ENCODE results near the gene THSD4.

Gene THSD4

DNA sequence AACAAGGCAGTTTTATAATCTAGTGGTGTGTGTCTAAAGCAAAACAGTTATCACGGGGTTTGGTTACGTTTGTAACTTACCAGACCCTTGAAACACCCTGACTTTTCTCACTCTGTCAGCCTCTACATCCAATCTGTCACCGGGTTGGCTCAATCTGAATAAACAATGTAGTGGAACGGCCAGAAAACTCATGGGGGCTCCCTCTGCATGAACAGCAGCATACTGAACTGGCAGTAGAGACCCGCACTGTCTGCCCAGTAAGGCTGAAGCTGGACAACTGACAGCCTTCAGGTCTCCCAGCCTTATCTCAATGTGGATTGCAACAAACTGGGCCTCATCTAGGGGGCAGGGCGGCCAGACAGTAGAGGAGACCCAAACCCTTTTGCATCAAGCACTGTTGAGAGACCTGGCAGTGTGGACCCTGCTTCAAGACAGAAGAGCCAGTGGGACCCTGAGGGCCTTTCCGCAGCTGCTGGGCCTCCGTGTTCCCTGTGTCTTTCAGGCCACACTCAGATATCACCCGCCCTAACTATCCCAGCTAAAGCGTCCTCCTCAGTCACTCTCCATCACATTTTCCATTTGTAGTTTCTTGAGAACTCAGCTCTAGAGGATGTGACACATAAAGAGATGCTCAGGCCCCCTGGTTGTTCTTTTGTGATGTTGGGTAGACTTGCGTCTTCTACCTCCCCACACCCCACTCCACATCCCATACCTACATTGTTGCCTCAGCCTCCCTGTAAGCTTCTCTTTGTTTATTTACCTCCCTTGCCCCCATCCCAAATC is 513.9 kb downstream of the THSD4 start:
- no peak for DNase-seq (ENCODE audit: low read depth)

DNA sequence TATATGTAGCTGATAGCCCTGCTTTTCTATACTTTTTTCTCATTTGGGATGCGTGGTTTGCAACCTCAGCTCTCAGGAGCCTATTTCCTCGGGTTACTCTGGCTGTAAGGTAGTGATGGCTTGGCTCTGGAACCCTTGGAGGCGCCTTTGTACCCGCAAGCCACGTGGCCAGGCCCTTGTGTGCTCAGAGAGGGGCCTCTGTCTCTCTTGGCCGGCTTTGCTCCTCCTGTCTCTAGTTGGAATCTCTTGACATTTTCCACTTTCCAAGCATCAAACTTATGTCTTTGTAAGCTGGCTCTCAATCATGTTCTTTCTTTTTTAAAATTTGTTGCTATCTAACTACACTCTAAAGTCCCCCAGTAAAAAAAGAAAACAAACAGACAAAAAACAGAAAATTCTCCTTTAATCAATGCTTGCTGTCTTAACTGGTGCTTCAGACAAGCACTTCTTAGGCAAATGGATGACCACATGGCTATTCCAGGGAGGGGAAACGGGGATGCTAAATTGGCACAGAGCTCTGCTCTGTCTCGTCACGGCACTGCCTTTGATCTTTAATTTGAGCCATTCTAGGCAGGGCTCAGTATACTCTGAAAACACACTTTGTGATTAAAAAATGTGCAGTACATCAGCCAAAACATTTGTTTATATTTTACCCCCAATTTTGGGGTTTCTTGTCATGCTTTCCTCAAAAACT is 514.7 kb downstream of the THSD4 start:
- no peak for DNase-seq (ENCODE audit: low read depth)

DNA sequence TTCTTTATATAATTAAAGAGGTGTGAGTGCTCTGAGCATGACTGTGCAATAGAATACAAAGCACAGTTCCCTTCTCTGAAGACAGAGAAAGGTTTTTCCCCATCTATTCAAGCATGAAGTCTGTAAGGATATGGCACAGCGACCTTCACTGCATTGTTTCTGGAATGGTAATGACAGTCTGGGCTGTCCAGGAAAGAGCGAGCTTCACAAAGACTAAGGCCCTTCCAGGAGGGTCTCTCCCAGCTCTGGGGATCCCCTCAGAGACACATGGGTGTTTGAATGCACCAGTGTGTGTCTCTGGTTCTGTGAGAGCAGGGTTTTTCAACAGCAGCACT is 515.2 kb downstream of the THSD4 start:
- no peak for DNase-seq (ENCODE audit: low read depth)

DNA sequence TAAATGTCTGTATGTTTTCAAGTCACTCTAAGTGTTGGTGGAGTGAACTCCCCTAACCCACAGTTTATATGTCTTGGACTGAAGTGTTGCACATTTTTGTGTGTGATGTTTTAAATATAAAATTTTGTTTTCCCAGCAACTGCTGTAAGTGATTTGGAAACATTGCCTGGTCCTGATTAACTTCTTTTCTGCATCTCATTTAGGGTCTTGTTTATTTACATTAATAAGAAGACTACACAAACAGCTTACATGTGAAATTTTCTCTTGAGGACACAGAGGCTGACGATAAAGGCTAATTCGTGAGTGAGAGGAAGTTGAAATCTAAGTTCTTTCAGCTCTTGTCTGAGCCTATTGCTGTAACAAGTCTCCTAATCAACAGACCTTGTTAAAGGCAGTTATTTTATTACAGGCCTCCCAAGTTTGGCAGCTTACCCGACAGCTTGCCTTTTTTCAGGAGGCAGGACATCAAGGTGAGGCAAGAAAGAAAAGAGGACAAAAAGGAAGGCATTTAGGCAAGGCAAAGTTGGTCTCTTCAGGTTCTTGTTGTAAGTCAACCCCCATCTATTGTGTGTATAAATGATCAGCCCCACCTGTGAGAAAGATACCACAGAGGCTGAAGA is 517.4 kb downstream of the THSD4 start:
- no peak for DNase-seq (ENCODE audit: low read depth)

DNA sequence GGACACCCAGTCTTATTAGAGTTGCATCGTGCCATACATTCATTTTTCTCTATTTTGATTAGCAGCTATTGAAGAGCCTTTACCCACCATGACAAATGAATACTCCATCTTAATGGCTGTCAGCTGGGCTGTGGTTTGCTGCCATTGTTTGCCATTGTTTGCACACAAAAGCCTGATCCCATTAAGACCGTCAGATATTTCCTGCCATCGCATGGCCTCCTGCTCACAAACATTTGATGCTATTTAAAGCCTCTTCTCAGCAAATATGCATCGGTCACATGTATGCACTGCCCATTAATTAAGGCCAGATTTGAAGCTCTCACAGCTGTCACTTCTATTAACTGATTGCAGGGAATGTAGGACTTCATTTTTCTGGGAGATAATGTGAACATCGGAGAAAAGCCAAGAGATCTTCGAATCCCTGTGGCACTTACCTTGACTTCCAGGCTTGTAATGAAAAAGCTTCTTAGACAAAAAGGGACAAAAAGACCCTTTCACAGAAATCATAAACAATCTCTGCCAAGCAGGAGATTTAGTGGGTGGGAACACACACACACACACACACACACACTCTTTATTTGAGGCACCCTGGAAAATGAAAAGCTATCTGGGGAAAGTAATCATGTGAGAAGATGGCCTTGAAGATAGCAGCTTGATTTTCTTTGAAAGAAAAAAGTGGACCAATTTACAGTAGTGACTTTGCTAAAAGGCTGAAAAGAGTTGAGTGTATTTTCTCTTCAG is 519.7 kb downstream of the THSD4 start:
- no peak for DNase-seq (ENCODE audit: low read depth)

DNA sequence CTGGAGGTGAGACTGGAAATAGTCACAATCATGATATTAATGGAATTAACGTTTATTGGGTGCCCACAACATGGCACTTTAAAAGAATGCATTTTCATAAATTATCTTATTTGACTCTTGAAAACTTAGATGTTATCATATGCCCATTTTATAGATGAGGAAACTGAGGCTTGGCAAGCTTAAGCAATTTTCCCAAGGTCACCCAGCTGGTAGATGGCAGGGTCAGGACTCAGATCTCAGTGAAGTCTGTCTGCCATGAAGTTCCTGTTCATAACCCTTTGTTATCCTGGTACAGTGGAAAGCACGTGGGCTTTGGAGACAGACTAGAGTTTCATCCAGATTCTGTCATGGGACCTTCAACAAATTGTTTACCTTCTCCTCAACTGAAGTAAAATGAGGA is 520.5 kb downstream of the THSD4 start:
- no peak for DNase-seq (ENCODE audit: low read depth)

DNA sequence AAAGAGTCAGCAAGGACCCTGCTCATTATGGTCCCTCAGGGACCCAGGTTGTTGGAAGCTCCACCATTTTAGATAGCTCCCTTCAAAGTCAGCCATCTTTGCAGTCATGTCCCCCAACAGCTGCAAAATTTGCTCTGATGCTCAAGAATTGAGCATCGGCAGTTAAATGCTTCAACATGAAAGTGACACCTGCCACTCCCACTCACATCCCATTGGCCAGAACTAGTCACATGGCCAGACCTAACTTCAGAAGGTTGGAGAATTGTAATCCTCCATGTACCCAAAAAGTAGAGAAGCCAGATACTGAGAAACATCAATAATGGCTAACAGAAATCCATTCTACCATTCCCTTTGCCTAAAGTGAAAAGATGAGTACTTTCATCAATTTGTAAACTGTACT is 523.6 kb downstream of the THSD4 start:
- DNase-seq (ENCODE audit: low read depth) = no peak

DNA sequence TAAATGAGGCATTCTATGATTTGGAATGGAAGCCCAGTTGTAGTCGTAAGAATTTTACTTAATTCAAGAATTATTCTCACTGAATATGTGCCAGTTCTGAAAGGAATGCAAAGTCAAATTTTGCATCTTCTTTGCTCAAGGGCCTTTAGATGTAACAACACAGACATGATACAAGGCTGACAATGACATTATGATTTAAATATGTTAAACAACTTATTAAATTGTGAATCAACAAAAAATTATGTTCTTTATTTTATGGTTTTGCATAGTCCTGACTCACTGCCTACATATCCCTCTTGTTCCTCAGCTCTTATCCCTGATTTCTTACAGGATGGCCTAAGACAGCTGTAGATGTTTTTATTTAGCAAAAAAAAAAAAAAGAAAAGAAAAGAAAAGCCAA is 524.2 kb downstream of the THSD4 start:
- no peak for DNase-seq (ENCODE audit: low read depth)

DNA sequence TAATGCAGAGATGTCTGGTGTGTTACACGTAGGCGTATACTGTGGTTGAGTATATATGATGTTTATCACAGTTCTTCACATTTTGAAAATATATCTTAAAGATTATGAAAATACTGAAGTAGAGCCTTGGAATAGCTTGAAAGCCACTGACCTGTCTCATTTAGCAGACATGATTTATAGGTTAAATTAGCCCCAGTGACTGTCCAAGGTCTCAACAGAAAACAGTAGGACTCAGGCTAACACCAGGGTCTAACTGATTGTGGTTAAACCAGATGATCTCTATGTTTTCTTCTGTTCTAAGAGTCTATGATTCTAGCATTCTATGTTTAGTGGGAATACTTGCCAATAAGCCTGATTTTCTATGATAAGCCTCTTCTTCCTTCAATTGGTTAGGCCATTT is 528.6 kb downstream of the THSD4 start:
- no peak for DNase-seq (ENCODE audit: low read depth)

DNA sequence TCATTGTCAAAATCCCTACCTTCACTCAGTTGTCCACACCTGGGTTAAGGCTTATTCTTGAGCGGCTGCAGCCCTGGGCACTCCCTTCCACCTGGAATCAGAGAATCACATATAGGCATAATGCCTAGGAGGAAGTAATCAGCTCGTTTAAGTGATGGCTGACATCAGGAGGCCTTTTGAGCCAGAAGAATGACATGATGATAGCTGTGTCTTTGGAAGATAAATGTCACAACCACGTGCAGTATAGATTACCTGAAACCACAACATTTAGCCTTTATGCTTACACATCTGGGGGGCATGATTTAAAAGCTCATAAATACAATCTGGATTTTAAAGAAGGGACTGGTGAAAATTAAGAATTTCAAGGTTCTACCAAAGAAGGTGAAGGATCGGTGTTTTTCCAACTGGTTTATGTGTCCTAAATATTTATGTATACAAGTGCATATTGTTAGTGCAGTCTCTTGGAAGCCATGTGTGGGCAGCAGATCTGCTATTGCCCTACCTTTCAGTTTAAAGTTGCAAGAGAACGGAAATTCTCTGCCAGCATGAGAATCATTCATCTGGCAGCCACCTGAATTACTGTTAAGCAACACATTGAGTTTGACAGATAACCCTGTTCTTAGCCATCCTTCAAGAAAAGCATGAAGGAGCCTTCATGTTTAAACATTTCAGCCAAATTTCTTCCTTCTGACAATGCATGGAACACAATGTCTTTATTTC is 531.7 kb downstream of the THSD4 start:
- no peak for DNase-seq (ENCODE audit: low read depth)

DNA sequence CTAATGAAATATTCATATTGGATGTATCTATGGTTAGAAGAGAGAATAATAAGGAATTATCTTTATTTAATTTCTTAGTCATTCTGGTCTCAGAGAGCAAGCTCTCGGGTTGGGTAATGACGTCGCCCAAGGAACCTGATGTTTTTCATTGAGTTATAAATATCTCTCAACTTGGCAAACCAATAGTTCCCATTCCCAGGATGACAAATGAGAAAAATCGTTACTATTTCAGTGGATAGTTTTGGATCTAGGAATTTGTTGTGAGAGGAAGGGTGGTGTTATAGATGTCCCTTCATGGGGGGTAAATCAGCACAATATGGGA is 532.2 kb downstream of the THSD4 start:
- DNase-seq (ENCODE audit: low read depth) = no peak

DNA sequence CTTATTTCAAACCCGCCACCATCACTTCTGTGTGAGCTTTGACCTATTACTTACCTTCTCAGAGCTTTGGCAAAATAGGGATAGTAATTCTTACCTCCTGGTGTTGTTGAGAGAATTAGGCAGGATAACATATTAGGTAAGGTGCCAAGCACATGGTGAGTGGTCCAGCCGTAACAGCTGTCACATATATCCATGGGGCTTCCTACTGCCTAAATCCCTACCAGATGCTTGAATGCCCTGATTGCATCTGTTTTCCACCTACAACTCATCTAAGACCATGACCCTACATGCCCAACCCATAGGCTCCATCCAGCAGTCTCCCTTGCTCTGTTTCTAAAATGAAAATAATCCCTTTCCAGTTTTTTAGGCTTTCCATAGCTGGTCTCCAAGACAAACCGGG is 532.8 kb downstream of the THSD4 start:
- DNase-seq (ENCODE audit: low read depth) = no peak

DNA sequence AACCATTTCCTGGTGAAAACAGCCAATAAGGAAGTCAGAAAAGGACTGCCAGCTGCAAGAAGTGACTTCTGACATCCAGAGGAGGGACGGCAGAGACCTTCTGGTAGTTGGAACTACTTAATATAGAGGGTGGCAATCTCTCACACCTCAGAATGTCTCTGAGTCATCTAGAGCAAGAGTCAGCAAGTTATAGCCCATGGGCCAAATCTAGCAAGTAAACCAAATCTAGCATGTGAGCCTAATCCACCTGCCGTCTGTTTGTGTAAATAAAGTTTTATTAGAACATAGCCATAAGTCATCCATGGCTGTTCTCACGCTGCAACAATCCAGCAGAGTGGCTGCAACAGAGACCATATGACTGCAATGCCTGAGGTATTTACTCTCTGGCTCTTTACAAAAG is 534.6 kb downstream of the THSD4 start:
- no peak for DNase-seq (ENCODE audit: low read depth)

DNA sequence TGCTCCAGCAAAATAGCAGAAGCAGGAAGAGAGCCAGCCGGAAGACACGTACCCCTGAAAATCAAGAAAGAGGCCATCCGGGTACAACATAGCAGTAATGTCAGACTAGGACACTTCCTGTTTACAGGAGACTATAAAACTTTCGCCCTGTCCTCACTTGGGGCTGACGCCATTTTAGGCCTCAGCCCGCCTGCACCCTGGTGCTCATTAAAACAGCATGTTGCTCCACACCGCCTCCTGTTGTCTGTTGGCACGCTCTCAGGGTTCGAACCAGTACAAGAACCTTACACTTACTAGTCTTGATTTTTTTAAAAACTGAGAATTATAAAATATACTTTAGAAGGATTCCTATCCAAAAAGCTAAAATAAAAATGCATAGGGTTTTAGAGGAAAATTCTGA is 535.3 kb downstream of the THSD4 start:
- DNase-seq (ENCODE audit: low read depth) = no peak

DNA sequence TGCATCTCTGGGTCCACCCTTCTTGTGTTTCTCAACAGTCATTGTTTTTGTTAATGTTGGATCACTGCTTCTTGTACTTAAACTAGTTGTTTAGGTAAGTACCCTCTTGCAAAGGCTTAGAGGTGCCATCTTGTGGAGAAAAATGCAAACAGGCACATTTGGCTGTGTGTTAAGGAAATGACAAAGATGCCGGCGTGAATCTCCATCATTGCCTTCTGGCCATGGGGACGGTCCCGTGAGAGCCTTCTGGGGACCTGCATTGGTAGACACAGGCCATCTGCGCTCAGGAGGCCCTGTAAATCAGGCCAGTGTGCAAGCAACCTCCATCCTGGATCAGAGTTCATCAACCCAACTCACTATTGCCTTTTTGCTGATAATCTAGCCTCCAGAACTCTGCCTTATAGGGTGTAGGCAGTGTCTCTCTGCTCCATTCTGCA is 536.5 kb downstream of the THSD4 start:
- no peak for DNase-seq (ENCODE audit: low read depth)

DNA sequence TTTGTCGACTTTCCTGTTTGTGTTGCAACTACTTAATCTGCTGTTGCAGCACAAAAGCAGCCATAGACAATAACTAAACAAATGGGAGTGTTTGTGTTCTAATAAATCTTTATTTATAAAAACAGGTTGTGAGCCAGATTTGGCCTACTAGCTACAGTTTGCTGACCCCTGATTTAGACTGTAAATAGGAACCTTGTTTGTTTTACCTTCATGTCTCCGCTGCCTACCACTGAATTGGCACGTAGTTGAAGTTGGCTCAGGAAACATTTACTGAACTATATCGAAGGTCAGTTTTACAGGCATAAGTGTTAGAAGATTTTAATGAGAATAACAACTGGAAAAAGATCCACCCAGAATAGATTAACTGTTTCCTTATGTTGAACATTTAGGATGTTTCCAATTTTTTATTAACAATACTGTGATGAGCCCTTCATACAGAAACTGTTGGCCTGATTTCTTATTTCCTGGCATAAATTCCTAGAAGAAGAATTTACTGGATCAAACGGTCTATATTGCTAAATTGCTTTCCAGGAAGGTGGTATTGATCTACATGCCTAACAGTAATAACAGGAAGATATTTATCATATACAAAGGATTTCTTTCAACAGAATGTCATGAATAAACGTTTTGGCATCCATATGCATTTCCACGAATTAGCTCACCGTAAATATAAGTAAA is 538.9 kb downstream of the THSD4 start:
- DNase-seq (ENCODE audit: low read depth) = no peak

DNA sequence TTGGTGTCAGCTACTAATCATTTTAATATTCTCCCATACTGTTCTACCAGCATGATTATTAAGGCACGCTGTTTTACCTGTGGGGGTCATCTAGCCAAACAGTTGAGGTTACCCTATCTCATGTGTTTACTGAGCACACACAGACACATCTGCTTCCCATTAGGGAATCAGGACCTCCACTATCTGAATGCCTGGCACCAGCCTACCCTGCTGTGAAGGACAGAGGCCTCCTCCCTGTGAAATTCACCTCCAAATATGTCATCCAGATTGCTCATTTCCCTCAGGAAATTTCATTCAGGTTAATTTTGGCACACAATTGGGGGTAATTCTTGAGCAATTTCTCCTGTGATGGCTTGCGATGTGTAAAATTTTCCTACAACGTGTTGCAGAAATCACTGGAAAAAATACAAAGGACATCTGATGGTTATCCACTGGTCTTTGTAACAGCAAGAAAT is 539.5 kb downstream of the THSD4 start:
- DNase-seq (ENCODE audit: low read depth) = no peak

DNA sequence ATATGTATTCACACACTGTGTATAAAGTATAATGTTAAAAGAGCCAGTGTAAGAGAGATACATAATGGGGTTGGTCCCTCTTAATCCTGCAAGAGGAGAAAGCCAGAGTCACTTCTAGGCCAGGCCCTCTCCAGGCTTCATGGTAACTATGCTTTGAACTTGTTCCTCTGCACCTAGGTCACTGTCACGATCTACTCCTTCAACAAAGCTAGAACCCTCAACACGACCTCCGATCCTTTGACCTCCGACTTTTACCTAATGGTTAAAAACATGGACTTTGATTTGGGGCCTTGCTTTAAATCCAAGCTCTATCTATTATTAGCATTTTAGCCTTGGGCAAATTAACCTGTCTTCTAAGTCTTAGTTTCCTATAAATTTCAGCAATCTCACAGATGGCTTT is 541.2 kb downstream of the THSD4 start:
- no peak for DNase-seq (ENCODE audit: low read depth)

DNA sequence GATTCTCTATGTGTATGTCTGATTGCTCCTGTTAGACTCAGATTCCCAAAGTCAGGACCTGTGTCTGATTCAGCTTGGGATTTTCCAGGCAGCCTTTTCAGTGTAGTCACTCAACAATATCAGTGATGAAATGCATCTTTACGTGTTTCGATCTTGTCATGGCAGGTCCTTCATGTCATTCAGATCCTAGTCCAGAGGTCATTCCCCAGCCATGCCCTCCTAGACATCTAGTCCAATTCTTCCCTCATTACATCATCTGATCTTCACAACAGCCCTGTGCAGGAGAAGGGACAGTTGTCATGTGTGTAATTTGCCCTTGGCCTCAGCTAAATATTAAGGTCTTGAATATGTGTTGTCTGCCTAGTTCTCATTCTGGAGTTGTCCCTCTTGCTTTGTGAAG is 541.9 kb downstream of the THSD4 start:
- no peak for DNase-seq (ENCODE audit: low read depth)

DNA sequence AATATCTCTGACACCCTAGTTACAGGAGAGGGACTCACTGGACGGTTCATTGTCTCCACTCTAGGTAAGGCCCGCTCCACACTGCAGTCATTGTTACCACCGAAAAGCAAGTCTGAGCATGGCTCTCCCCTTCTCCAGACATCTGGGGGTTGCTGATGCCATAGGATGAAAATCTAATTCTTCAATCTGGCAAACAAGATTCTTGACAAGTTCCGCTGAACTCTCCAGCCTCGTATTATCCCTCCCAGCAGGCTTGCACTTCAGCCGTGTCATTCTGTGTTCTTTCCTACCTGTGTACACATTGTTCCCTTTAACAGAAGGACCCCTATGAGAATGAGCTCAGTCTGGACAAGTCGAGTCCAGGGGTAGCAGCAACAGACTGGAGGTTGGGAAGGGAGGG is 542.8 kb downstream of the THSD4 start:
- no peak for DNase-seq (ENCODE audit: low read depth)
